T-helper 9 cell (primary cell): Measurements from ENCODE around the gene PRR35.

Experiments used
- DNase-seq: peaks from one replicate; pipeline ENCODE4 v3.0.0-alpha.2; 2020
- total RNA-seq, 2 donors: gene quantifications; one replicate each; lab custom pipeline; 2026; lab: John Stamatoyannopoulos, UW

The PRR35 gene
- total RNA-seq, result 0 reads per million in 2 donors

DNA sequence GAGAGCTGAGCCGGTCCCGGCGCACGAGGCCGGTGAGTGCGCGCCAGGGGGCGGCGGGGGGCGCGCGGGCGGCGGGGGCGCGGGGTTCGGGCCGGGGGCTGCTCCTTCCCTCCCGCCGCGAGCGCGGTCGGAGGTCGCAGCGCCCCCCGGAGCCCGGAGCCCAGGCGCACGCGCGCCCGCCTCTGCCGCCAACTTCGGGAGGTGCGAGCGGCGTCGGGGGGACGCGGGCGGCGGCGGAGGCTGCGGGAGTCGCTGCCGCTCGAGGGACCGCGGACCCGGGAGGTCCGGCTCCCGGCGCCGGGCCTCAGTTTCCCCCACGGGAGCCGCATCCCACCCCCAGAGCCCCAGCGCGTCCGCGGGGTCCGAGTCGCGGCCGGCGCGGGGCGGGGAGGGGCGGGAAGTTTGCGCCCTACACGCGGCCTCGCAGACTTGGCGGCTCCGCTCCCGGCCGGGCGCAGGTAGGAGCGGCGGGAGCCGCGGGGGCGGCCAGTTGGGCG lies at the start of gene PRR35:
PRR35 (plus strand) TSS at position 191 of the 497 bp plus-strand sequence. CDS start 2,901 bp downstream, outside the sequence.
- DNase-seq, result no peak

DNA sequence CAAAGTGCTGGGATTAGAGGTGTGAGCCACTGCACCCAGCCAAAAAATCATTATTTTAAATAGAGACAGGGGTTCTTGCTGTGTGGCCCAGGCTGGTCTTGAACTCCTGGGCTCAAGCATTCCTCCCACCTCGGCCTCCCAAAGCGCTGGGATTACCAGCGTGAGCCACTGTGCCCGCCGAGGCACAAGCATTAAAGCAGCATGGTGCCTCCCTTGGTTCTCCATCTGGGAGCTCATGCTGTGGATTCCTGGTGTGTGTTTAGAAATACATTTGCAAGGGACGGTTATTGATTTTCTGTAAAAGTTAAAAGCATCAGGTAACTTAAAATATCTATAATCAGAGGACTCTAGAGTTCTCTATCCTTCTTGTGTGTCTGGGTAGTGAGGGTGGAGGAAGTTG lies 47.4 kb upstream of the PRR35 start:
- DNase-seq, result no peak

DNA sequence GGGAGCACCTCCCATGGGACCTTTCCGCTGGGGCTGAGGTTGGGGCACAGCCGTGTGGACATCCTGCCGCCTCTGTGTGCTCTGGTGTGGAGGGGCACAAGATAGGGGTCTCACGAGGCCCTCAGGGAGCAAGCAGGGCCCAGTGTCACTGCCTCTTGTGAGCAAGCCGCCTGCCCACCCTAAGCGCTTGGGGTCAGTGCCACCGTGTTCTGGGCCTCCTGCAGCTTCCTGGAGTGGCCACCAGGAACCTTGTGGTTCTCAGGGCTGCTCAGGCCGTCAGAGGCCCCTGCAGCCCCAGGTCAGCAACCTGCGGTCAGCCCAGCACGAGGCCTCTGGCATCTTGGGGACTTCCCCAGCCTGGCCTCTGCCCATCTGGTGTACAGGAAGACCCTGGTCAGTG lies 46.2 kb upstream of the PRR35 start:
- DNase-seq, result no peak

DNA sequence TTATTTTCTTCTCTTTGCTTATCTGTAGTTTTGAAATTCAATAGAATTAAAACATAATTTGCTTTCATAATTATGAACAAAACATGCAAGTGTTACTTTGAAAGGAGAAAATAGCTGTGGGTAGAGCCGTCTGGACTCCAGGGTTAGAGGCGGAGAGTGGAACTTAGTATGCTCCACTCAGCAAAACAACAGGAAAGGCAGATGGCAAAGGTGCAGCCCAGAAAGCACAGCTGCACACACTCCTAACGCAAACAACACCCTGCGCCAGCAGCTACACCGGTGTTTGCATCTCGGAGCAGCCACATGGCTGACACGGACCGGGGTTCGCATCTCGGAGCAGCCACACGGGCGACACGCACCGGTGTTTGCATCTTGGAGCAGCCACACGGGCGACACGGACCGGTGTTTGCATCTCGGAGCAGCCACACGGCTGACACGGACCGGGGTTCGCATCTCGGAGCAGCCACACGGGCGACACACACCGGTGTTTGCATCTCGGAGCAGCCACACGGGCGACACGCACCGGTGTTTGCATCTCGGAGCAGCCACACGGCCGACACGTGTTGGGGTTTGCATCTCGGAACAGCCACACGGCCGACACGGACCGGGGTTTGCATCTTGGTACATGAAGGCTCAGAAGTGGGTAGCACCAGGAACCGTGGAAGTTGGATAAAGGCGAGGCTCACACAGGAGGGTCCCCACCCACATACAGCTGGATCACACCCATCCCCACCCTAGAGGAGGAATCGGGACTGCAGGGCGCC lies 44.8 kb upstream of the PRR35 start:
- no peak for DNase-seq

DNA sequence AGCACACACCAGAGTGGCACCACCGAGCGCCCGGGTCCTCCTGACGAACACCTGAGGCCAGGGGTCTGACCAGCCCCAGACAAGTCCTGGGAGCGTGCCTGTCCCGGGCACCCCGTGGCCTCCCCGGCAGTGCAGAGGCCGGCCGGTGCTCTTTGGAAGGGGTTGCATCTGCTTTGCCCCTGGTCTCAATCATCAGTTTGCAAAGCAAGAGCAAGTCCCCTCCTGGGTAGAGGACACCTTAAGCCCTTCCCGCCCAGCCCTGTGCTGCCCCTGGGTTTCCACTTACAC lies 44.3 kb upstream of the PRR35 start:
- no peak for DNase-seq

DNA sequence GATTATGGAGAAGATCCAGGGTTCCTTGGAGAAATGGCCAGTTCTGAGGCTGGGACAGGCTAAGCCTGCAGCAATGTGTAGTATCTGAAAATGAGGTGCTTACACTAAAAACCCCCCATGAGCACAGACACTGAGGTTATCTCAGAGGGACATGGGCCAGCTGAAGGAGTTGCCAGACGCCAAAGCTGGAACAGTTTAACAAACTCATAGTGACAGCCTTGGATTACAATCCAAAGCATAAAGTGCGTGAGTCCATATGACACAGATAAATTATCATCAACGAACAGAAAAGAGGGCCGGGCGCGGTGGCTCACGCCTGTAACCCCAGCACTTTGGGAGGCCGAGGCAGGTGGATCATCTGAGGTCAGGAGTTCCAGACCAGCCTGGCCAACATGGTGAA lies 43.9 kb upstream of the PRR35 start:
- no peak for DNase-seq

DNA sequence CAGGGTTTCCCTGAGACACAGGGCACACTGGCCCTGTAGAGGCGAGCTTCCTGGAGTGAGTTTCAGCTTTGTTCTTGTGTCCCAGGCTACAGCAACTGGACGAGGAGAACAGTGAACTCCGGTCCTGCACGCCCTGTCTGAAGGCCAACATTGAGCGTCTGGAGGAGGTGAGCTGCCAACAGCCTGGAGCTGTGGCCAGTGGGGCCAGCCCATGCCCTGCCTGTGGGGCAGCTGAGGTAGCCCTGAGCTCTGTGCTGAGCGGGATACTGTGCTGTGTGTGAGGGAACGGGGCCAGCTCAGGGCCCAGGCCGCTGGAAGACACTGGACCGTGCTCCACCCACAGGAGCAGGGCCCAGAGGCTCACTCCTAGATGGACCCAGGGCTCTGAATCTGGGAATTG lies 41.3 kb upstream of the PRR35 start:
- DNase-seq, result no peak

DNA sequence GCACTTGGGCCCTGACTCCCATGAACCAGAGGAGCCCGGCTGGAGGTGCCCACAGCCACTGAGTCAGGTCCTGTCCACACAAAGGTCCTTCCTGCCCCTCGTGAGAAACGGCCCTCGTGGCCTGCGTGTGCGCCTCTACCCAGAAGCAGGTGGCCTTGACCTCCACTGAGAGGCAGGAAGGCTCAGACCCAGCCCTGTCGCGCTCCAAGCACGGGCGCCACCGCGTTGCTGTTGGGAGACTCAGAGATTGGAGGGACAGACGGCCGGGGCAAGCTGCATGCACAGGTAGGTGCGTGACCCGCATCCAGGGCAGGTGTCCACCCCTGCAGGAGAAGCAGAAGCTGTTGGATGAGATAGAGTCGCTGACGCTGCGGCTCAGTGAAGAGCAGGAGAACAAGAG lies 40.8 kb upstream of the PRR35 start:
- no peak for DNase-seq

DNA sequence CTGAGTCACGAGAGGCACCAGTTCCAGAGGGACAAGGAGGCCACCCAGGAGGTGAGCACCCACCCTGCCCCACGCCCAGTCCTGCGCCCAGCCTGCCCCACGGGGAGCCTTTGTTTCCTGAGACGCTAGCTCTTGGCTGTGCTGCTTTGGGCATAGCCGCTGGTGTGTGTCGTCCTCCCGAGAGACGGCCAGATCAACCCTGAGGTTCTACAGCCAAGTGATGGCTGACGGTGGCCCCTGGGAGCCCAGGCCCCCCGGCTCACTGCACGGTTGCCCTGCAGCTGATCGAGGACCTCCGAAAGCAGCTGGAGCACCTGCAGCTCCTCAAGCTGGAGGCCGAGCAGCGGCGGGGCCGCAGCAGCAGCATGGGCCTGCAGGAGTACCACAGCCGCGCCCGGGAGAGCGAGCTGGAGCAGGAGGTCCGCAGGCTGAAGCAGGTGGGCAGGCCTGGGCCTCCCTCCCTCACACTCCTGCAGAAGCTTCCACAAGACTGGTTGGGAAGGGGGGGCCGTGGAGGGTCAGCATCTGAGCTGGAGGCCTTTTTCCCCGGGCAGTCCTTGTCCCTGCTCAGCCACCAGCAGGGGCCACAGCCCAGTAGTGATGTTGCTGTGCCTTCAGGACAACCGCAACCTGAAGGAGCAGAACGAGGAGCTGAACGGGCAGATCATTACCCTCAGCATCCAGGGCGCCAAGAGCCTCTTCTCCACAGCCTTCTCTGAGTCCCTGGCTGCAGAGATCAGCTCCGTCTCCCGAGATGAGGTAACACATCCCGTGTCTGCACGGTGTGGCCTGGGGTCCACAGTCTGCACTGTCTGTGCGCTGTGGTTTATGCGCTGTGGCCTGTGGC lies 40.1 kb upstream of the PRR35 start:
- no peak for DNase-seq

DNA sequence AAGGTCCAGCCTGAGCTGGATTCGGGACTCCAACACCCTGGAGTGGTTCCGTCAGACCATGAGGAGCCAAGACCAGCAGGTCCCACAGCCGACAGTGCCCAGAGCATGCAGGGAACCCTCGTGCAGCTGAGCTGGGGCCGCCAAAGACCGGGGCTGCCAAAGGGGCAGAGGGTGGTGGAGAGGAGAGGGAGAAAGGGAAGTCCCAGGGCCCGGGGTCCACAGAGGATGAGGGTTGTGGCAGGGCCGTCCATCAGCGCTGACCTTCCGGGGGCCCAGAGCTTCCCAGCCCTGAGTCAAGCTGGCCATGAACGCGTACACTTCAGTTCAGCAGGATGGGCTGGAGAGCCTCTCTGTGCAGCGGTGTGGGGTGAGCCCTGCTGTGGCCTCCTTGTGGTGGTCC lies 39.3 kb upstream of the PRR35 start:
- DNase-seq, result no peak

DNA sequence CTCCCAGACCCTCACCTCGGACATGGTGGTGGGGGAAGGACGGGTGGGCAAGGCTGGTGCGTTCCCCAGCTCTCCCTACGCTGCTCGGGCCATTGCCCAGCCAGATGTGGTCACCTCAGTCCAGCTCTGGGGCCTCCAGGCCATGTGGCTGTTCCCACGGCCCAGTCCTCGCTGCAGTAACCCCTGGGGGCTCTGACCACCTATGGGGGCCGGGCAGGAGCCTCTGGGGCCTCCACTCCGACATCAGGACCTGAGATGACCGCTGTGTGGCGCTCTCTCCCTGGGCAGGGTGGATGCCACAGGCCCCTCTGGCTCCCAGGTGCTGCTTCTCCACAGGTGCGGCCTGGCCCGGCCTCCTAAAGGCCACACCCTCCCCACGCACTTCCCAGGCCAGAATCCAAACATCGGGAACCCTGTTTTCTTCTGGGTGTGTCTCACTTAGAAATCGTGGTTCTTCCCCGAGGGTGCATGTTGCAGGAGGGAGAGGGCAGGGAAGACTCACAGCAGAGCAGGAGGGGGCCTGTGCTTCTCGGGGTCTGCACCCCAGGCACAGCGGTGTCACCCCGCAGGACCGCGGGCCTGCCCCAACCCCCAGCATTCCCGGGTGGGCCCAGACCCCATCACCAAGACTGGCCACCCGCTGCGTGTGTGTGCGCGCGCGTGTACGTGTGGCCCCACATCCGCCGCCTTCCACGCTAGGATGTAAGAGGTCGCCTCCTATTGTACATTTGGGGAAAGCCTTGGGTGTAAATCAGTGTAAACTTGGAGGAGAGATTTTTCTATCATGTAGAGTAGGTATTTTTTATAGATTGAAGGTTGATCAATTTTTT lies 38.6 kb upstream of the PRR35 start:
- no peak for DNase-seq

DNA sequence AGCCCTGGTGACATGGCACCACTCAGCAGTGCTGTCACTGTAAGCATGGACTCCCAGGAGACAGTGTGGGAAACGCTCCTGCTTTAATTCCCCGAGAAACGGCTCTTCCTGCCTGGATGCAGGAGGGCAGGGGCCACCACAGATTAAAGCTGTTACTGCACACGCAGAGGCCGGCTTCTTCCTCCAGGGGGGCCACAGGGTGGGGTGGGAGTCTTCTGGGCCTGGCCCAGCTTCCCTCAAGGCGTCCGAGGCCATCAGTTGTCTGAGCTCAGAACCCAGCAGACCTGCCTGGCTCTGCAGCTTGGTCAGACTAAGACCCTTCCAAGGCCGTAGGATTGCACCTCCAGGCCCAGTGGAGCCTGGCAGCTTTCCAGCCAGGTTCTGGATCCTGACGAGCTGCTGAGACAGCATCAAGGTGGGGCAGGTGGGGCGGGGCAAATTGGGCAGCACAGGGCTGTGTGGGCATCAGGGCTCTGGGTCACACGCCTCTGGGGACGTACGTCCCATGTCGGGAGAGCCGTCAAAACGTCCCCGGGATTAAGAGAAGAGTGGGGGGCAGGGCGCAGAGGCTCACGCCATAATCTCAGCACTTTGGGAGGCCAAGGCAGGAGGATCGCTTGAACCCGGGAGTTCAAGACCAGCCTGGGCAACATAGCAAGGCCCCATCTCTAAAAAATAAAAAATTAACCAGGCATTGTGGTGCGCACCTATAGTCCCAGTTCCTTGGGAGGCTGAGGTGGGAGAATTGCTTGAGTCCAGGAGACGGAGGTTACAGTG lies 37.7 kb upstream of the PRR35 start:
- no peak for DNase-seq

DNA sequence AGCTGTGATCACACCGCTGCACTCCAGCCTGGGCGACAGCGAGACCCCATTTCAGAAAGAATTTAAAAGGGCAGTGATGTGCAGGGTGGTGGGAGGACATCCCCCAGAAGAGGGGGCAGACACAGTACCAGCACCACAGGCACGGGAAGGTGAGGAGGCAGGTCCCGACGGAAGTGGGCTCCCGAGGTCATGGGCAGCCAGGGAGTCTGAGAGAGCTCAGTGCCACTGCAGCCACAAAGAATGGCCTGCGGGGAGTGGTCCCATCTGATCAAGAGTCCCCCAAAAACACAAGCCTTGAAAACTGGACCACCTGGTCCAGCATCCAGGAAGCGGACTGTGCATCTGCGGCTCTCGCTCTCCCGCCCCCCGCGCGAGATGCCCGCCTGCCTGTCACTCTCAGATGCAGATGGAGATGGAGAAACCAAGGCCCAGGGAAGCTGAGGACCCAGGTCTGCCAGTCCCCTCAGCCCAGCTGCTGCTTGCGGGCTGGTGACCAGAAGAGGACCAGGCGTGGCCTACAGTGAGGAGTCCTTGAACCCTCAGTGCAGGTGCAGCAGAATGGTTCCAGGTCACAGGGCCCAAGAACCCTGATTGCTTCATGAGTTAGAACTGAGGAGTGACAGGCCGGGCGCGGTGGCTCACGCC lies 37.0 kb upstream of the PRR35 start:
- no peak for DNase-seq

DNA sequence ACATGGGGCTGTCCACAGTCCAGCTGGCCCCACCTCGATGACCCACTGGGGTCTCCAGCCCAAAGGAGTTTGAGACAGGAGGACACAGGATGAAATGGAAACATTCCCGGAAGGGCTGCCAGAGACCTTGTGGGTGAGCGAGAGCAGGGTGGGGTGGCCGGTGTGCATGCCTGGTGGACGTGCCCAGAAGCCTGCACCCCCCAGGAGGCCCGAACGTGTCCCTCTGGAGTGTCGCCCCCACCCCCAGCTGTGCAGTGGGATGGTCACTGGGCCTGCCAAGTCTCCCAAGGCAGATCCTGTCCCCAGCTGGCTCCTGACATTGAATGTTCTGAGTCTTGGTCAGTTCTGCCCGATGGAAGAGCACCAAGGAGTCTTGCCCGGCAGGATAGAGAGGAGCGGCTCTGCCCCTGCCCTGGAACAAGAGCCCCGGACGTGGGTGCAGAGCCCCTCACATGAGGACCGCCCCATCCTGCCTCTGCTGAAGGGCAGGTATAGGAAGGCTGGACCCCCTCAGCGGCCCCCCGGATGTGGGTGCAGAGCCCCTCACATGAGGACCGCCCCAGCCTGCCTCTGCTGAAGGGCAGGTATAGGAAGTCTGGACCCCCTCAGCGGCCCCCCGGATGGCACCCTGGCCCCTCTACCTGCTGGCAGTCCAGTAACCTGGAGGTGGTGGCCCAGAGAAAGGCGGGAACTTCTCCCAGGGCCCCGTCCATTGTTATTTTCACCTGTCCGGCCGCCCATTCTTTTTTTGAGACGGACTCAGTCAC lies 35.7 kb upstream of the PRR35 start:
- DNase-seq, result no peak

DNA sequence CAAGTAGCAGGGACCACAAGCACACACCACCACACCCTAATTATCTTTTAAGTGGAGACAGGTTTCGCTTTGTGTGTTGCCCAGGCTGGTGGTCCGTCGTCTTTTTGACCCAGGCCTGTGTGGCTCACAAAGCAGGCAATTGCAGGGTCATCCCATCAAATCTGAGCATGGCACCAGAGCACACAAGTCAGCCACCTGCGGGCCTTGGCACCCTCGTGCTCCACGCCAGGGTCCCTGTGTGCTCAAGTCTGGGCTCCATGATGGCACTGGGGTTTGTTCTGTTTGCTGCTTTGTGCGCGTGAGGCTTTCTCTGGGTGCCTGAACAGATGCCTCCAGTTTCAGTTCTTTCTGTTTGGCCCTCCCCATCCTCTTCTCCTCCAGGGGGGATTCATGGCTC lies 35.1 kb upstream of the PRR35 start:
- no peak for DNase-seq

DNA sequence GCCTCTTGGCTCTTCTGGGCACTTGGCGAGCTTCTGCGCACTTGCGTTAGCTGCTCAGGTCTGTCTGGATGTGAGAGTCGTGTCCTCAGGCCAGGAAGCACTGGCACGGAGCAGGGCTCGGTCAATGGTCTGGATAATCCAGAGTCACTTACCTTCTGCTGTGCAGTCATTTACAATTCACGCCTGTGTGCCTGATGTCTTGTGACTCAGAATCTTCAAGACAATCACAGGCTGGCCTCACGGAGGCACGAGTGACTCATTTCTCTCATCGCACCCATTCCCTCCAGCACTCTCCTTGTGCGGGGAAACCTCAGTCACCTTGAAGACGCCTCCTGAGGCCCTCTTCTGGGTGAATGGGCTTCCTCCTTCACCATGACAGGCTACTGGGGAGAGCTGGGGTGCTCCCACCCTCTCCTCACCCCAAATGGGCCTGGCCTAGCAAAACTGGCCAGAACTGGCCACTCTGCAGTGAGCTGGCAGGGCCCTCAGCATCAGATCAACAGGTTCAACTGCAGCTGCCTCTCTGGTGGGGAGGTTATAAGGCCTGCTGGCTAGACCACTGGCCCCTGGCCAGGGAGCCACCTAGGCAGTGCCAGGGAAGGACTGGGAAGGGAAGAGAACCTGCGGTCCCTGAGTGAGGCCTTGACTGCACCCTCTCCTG lies 34.5 kb upstream of the PRR35 start:
- DNase-seq, result peak; percentile 14

DNA sequence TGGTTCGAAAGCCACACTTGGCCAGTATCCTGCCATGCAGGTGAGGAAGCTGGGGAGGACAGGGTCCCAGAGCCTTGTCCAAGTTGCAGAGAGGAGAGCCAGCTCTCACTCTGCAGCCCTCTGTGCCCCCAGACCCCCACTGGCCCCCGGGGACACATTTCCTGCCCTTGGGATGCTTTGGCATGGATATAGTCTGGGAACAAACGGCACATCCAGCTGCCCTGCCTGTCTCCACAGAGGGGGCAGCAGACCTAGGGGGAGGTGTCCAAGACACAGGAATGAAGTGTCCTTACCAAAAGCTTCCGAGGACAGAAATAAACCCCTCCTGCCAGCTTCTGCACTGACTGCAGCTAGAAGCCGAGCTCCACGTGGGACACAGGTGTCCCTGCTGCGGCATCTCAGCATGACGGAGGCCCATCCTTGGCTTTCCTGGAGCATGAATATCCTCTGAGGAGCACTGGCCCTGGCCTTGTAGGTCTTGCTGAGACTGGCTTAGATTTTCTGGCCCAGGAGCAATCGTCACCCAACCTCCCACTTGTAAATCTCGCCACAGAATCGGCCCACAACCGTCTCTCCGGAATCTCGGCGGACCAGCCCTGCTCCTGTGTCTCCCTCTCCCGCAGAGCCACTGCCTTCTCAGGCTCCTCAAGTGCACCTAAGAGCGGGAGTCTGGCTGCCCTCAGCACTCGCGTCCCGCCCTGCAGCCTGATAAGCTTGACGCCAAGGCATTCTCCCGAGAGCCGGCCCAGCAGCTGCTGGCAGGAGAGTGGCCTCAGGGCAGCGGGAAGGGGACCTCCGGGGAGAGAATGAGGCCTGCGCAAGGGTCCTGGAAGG lies 33.8 kb upstream of the PRR35 start:
- no peak for DNase-seq

DNA sequence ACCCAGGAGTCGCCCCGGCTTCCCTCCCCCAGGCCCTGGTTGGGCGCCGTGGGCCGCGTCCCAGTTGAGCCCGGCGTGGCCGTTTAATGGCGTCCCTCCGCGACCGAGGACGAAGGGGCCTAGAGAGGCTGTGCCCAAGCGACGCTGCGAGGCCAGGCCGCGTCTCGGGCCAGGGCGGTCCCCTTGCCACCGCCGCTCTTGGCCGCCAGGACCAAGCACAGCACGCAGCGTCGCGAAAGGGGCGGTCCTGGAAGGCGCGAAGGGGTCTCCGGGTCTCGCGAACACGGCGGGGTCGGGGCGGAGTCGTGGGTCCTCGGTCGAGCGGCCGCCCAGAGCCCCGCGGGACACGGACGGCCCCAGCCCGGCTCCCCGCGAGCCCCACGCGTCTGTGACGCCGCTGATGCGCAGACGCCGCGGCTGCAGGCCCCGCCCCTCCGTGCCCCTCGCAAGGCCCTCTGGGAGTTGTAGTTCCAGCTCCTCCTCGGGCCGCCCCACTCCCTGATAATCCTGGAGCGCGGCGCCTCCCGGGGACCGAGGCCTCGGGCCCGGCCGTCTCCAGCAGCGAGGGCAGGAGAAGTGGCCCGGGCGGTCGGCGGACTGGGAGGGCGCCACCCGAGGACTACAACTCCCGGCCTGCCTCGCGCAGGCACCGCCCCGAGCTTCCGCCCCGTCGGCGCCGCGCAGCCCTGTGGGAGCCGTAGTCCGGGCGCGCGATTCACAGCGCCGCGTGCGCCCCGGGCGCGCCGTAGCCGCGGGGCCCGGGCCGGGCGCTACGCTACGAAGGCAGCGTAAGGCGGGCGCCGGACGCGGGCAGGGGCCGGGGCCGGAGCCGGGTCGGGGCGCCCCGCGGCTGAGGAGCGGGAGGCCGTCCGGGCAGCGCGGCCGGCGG lies 32.9 kb upstream of the PRR35 start, which contains the start of gene CAPN15:
CAPN15 (plus strand) TSS at position 698 of the 889 bp plus-strand sequence. CDS start 19,127 bp downstream, outside the sequence.
- DNase-seq, result peak; percentile 76
